WERI-Rb-1 (cell line): ENCODE measurements around the gene GID8.
A peak's percentile ranks its signal among the peaks of the same experiment; 100 is the strongest.

Experiments
- DNase-seq: peaks from one replicate; pipeline ENCODE4 v3.0.0-alpha.2; 2020
- H3K27ac ChIP-seq: fragments of 250-450 bp; sonication (Bioruptor Pico); 2 replicates; pipeline ENCODE4 v1.5.1; 2020; ENCODE audit warnings: mild to moderate bottlenecking, moderate library complexity
- H3K27me3 ChIP-seq: fragments of 250-450 bp; sonication (Bioruptor Pico); 2 replicates; pipeline ENCODE4 v1.5.1; 2021; ENCODE audit warnings: mild to moderate bottlenecking, low read depth, moderate library complexity; ENCODE audit not compliant: insufficient read depth, severe bottlenecking
- H3K36me3 ChIP-seq: fragments of 250-450 bp; sonication (Bioruptor Pico); 2 replicates; pipeline ENCODE4 v1.5.1; 2020; ENCODE audit warnings: mild to moderate bottlenecking, moderate library complexity
- H3K4me3 ChIP-seq: 2 replicates; pipeline ENCODE4 v1.5.1; 2011; ENCODE audit warnings: low read depth, mild to moderate bottlenecking, control low read depth, low read length
- H3K9me3 ChIP-seq: fragments of 250-450 bp; sonication (Bioruptor Pico); 2 replicates; pipeline ENCODE4 v1.5.1; 2021; ENCODE audit warnings: mild to moderate bottlenecking, moderate library complexity; ENCODE audit not compliant: severe bottlenecking
- CTCF ChIP-seq: IDR thresholded peaks from 2 replicates; pipeline ENCODE4 v1.5.1; 2011; ENCODE audit warnings: low read depth, mild to moderate bottlenecking, control low read depth, inconsistent platforms, low read length

Gene GID8

GRCh38 chr20:62891111-62891510, 46.8 kb upstream of the GID8 start:
- H3K27ac ChIP-seq, result no peak overlapping the region

GRCh38 chr20:62892348-62893304, 45.3 kb upstream of the GID8 start:
- no peak for TF ChIP-seq CTCF
- Histone ChIP-seq H3K36me3 (peaks cover 93% of the 10 kb centered on the region), H3K4me3 (no peak overlapping the region), H3K27ac (no peak overlapping the region), H3K9me3 (no peaks in the 10 kb centered on the region), H3K27me3 (no peaks in the 10 kb centered on the region)
- DNase-seq, result no peak

More at GRCh38 chr20:62891111-62891510, 46.8 kb upstream of the GID8 start:
- DNase-seq, result no peak
- no peak overlapping the region for H3K4me3 ChIP-seq
- no peaks in the 10 kb centered on the region for H3K27me3 ChIP-seq
- H3K36me3 ChIP-seq, result peaks cover 99% of the 10 kb centered on the region
- no peak for TF ChIP-seq CTCF
- H3K9me3 ChIP-seq, result no peaks in the 10 kb centered on the region

GRCh38 chr20:62893700-62894099, 44.2 kb upstream of the GID8 start:
- no peaks in the 10 kb centered on the region for H3K27me3 ChIP-seq
- peaks cover 82% of the 10 kb centered on the region for H3K36me3 ChIP-seq
- TF ChIP-seq CTCF, result peak; percentile 51; the same call in 1 of the 2 replicates
- H3K9me3 ChIP-seq, result no peaks in the 10 kb centered on the region
- no peak overlapping the region for H3K4me3 ChIP-seq
- DNase-seq, result peak; percentile 37
- no peak overlapping the region for H3K27ac ChIP-seq

GRCh38 chr20:62894261-62894660, 43.7 kb upstream of the GID8 start:
- H3K27ac ChIP-seq, result no peak overlapping the region
- TF ChIP-seq CTCF, result no peak
- H3K4me3 ChIP-seq, result no peak overlapping the region
- H3K36me3 ChIP-seq, result peaks cover 77% of the 10 kb centered on the region
- H3K9me3 ChIP-seq, result no peaks in the 10 kb centered on the region
- no peaks in the 10 kb centered on the region for H3K27me3 ChIP-seq
- no peak for DNase-seq

- no peak for TF ChIP-seq CTCF
- Histone ChIP-seq H3K27me3 (no peaks in the 10 kb centered on the region), H3K36me3 (peaks cover 64% of the 10 kb centered on the region), H3K27ac (no peak overlapping the region), H3K9me3 (no peaks in the 10 kb centered on the region), H3K4me3 (no peak overlapping the region)
- no peak for DNase-seq
Measured at GRCh38 chr20:62895539-62895938, 42.4 kb upstream of the GID8 start.
